HUDEP-2 (cell line): Measurements from ENCODE around the gene FMO4.
"Not testable (repeated sequence)": the region's sequence is repeated elsewhere in the genome, so short reads cannot be mapped to it uniquely, and the experiment has no call there.

Source experiments
- DNase-seq, 76 experiments: peaks; one replicate each; lab custom pipeline; 2025; ENCODE audit not compliant: unreplicated experiment in 76 of 76; lab: John Stamatoyannopoulos, UW

Gene FMO4

GRCh38 chr1:171334024-171334640 lies 20.1 kb downstream of the FMO4 start:
- no peak for DNase-seq

- DNase-seq, result no peak
These were observed 22.0 kb downstream of the FMO4 start for GRCh38 chr1:171335964-171336363.

DNA sequence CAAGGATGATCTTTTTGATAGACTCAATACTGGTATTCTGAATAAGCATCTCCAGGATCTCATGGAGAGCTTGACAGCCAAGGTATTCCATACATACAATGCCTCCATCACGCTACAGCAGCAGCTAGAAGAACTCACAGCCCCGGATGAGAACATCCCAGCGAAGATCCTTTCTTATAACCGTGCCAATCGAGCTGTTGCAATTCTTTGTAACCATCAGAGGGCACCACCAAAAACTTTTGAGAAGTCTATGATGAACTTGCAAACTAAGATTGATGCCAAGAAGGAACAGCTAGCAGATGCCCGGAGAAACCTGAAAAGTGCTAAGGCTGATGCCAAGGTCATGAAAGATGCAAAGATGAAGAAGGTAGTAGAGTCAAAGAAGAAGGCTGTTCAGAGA lies 25.4 kb downstream of the FMO4 start:
- not testable (repeated sequence) for DNase-seq

DNA sequence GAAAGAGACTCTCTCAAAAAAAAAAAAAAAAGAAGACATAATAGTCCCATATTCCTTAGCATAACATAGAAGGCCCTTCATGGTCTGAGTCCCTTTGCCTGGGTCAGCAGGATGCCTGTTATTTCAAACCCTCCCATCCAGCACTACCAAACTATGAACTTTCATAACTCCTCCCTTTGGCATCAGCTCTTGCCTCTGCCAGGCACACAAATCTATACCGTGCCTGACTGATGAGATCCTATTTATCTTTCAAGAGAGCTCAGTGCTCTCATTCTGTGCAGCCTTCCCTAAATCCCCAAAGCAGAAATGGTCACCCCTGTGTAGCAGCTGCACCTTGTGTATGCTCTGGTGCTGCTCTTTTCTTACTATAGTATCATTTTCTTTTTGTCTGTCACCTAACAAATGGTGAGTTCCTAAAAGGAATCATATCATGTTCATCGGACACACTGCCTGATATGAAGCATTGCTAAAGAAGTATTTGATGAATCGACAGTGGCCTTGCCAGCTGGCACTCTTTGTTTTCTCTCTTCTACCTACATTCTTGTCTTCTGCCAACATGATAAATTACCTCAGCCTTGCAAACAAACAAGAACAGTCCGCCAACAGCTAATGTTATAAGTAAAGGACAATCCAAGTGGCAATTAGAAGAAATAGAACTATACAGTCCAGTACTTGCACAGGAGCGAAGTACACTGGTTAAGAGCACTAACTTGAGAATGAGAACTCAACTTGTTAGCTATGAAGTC lies 29.9 kb downstream of the FMO4 start:
- peak in 1 of 76 experiments; percentile 1 for DNase-seq

GRCh38 chr1:171344473-171344820 lies 30.5 kb downstream of the FMO4 start:
- DNase-seq, result no peak

DNA sequence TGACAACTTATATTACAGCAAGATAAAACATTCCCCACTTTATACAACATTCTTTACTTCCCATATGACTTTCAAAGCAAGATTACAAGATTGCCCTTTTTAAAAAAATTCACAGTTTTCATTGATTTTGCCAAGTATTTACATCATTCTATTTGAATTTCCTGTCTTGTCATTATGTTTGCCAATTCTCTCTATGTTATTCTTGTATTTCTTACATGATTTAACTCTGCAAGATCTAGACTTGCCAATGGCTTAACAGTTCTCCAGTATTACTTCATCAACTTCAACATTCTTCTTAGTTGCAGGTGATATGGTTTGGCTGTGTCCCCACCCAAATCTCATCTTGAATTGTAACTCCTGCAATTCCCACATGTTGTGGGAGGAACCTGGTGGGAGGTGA lies 31.6 kb downstream of the FMO4 start:
- DNase-seq, result no peak

GRCh38 chr1:171346881-171347280 lies 32.9 kb downstream of the FMO4 start:
- DNase-seq, result no peak

DNA sequence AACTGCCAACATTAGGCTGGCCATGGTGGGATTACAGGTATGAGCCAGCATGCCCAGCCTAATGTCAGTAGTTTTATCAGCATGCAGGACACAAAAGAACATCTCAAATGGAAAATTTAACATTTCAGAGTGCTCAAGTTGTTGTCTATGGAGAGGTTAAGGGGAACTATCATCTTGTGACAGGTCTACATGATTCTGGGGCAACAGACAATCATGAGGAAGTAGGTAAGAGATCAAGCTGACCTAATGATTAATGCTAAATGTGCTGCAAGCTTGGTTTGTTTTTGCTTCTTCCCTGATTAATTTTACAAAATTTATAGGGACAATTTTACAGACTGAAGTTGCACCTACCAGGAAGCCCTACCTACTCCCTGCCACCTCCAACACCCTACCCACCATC lies 36.6 kb downstream of the FMO4 start:
- DNase-seq, result no peak

DNA sequence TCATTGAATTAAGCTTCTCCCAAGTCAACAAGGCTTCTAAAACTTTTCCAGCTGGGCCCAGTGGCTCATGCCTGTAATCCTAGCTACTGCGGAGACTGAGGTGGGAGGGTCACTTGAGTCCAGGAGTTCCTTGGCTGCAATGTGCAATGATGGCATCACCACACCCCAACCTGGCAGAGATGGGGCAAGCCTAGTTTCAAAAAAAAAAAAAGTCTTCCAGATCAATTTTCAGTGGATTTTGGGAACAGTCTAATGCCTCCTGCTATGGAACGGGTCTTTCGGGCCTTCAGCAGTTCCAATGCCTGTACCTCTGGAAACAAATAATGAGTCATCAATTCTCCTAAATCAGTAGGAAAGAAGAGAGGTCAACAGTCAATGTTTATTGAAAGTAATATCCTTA lies 38.0 kb downstream of the FMO4 start:
- DNase-seq, result no peak

DNA sequence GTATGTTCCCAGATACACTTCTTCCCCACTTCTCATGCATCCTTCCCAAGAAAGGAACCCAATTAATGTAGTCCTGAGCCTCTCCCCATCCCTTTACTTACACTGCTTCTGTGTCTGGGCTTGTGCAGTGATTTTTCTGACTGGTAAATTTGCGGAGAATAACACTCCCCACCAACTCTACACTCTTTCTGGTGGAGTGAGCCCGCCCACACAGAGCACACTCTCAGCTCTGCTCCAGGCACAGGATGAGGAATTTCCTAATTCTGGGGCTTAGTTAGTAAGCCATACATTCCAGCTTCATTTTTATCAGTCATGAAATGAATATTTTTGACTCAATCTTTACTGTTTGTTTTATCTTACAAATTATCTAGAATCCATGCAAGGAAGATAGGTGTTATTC lies 38.6 kb downstream of the FMO4 start:
- no peak for DNase-seq

DNA sequence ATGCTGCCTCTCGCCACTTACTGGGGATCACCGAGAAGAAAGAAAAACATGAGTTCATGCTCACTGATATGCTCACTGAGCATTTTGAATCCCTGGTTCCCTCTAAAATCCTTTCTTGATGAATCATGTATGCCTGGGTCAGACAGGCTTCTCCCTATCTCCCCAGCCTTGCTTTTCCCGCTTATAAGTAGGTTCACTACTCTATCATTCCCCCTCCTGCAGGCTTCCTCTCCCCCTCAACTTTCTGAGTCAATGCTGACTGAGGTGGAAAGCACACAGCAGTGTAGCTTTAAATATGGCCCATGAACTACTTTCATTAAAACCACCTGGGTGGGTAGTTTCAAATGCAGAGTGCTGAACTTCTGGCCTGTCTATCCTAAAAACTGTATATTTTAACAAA lies 41.7 kb downstream of the FMO4 start:
- no peak for DNase-seq

DNA sequence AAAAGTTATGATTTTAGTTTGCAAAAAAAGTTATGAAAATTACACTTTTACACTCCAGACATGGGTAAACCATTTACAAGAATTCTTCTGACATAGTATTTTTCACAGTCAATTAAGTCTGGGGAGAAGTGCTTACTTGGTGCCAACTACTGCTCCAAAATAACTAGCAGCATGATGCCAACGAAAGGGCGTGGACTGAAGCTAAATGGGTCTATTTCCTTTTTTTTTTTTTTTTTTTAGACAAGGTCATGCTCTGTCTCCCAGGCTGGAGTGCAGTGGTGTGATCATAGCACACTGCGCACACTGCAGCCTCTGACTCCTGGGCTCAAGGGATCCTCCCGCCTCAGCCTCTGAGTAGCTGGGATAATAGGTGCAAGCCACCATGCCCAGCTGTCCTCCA lies 43.2 kb downstream of the FMO4 start:
- DNase-seq, result no peak

- not testable (repeated sequence) for DNase-seq
These were observed 45.3 kb downstream of the FMO4 start for GRCh38 chr1:171359355-171359648.

GRCh38 chr1:171359731-171360527 lies 45.9 kb downstream of the FMO4 start:
- not testable (repeated sequence) for DNase-seq

DNA sequence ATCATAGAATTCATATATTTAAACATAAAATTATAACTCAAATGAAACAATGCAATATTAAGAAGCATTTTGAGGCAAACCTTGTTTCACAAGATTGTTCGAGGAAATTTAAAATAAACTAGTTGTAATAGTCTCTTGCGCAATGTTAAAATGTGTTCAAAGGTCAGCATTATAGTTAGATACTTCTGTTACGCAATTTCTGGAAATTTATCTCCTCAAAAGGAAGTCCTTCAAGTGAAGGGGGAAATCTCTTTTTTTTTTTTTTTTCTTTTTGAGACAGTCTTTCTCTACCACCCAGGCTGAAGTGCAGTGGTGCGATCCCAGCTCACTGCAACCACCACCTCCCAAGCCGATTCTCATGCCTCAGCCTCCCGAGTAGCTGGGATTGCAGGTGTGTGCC lies 52.1 kb downstream of the FMO4 start:
- DNase-seq, result no peak

- no peak for DNase-seq
These were observed 52.8 kb downstream of the FMO4 start for GRCh38 chr1:171366816-171367215.

GRCh38 chr1:171367436-171367835 lies 53.5 kb downstream of the FMO4 start:
- no peak for DNase-seq

- DNase-seq, result no peak
These were observed 58.6 kb downstream of the FMO4 start for GRCh38 chr1:171372418-171373084.

DNA sequence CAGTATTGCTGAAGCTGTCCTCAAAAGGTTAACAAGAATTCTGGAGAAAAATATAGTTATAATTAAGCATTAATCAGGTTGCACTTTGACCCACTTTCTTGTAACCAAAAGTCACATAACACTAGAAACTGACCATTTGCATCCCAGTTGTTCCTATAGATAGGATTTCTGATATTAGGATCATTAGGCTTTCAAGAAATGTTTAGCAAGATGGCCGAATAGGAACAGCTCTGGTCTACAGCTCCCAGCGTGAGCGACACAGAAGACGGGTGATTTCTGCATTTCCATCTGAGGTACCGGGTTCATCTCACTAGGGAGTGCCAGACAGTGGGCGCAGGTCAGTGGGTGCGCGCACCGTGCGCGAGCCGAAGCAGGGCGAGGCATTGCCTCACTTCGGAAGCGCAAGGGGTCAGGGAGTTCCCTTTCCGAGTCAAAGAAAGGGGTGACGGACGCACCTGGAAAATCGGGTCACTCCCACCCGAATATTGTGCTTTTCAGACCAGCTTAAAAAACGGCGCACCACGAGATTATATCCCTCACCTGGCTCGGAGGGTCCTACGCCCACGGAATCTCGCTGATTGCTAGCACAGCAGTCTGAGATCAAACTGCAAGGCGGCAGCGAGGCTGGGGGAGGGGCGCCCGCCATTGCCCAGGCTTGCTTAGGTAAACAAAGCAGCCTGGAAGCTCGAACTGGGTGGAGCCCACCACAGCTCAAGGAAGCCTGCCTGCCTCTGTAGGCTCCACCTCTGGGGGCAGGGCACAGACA lies 59.6 kb downstream of the FMO4 start:
- not testable (repeated sequence) for DNase-seq

DNA sequence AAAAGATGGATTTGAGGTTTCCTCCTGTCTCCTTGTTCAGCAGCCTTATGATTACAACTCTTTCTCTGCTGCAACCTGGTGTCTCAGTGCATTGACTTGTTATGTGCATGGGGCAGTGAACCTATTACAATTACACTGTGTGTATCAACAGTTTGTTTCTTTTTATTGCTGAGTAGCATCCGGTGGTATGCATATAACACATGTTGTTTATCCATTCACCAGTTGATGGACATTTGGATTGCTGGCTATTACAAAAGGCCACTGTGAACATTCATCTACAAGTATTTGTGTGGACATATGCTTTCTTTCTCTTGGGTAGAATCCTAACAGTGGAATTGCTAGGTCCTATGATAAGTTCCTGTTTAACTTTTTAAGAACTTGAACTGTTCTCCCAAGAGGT lies 65.9 kb downstream of the FMO4 start:
- DNase-seq, result no peak

DNA sequence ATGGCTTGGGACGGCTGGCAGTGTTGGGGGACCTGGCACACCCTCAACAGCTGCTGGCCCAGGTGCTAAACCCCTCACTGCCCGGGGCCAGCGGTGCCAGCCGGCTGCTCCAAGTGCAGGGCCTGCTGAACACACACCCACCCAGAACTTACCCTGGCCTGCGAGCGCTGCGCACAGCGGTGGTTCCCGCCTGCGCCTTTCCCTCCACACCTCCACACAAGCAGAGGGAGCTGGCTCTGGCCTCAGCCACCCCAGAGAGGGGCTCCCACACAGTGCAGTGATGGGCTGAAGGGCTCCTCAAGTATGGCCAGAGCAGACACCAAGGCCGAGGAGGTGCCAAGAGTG lies 67.9 kb downstream of the FMO4 start:
- no peak for DNase-seq
